GM23248 (cell line): ENCODE data around the gene CYBA.

Source experiments
- EZH2 ChIP-seq: fragments of 200-600 bp; sonication (generic); IDR thresholded peaks from 2 replicates; pipeline ENCODE4 v1.6.1; 2018; ENCODE audit warnings: antibody characterized with exemption, mild to moderate bottlenecking; ENCODE audit not compliant: insufficient read depth, poor library complexity, severe bottlenecking
- EZH2phosphoT487 ChIP-seq: fragments of 200-600 bp; sonication (generic); IDR thresholded peaks from 2 replicates; pipeline ENCODE4 v1.6.1; 2018; ENCODE audit warnings: antibody characterized with exemption, moderate library complexity, mild to moderate bottlenecking, low read depth; ENCODE audit not compliant: insufficient read depth

DNA sequence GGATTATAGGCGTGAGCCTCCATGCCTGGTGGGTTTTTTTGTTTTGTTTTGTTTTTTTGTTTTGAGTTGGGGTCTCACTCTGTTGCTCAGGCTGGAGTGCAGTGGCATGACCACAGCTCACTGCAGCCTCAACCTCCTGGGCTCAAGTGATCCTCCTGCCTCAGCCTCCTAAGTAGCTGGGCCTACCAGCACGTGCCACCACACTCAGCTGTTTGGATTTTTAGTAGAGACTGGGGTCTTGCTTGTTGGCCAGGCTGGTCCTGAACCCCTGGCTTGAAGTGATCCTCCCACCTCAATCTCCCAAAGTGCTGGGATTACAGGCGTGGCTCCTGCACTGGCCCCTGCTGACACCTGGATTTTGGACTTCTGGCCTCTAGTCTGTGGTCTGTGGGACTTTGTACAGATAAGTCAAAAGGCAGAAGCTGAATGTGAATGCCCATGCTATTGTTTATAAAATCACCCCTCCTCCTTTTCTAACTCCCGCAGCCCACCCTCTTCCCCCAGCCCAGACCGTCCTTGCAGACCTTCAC lies 29.8 kb upstream of the CYBA start:
- TF ChIP-seq EZH2phosphoT487, result no peak
- TF ChIP-seq EZH2, result no peak
